HEK293 (cell line): Measurements from ENCODE around the gene INSM1.

Experiments used
- CTCF ChIA-PET: fragments of 350-600 bp; formaldehyde crosslinking; extraction: SDS; loops from one replicate; lab custom pipeline; 2021; ENCODE audit warnings: antibody characterized with exemption; lab: Yijun Ruan, JAX
- POLR2A ChIA-PET: fragments of 300-600 bp; formaldehyde crosslinking; extraction: SDS; loops from one replicate; lab custom pipeline; 2020; ENCODE audit warnings: antibody characterized with exemption, inconsistent platforms; lab: Yijun Ruan, JAX
- H3K27ac ChIP-seq: fragments of 200-500 bp; sonication (Bioruptor generic); 2 replicates; pipeline ENCODE4 v1.5.1; 2014; ENCODE audit warnings: low read depth, low read length, control low read depth, inconsistent platforms; ENCODE audit errors: extremely low read depth
- H3K36me3 ChIP-seq, 2 experiments: fragments of 200-500 bp in 1 of 2; sonication (Bioruptor generic) in 1 of 2; 1 replicate in 1 of 2; 2 replicates in 1 of 2; pipeline ENCODE4 v1.5.1; 2014 to 2017; ENCODE audit warnings: inconsistent platforms in 2 of 2, low read length in 2 of 2; ENCODE audit not compliant: control insufficient read depth in 2 of 2, insufficient read depth in 1 of 2
- H3K4me1 ChIP-seq: fragments of 200-500 bp; sonication (Bioruptor generic); 2 replicates; pipeline ENCODE4 v1.5.1; 2014; ENCODE audit warnings: mild to moderate bottlenecking, low read length, inconsistent platforms; ENCODE audit not compliant: control insufficient read depth, insufficient read depth
- H3K4me3 ChIP-seq: 2 replicates; pipeline ENCODE4 v1.5.1; 2011; ENCODE audit warnings: low read depth, mild to moderate bottlenecking, control low read depth, low read length, moderate library complexity
- H3K9me3 ChIP-seq: fragments of 200-500 bp; sonication (Bioruptor generic); 2 replicates; pipeline ENCODE4 v1.5.1; 2014; ENCODE audit warnings: low read depth, low read length, inconsistent platforms; ENCODE audit not compliant: control insufficient read depth, insufficient read depth
- MZF1 ChIP-seq: fragments of 450-650 bp; formaldehyde crosslinking; IDR thresholded peaks from 2 replicates; pipeline ENCODE4 v1.5.1; 2017; ENCODE audit warnings: missing biosample characterization, missing genetic modification characterization, borderline replicate concordance
- OSR2 ChIP-seq: fragments of 450-650 bp; formaldehyde crosslinking; IDR thresholded peaks from 2 replicates; pipeline ENCODE4 v1.5.1; 2016; ENCODE audit warnings: missing biosample characterization, missing genetic modification characterization
- OVOL3 ChIP-seq: fragments of 450-650 bp; formaldehyde crosslinking; IDR thresholded peaks from 2 replicates; pipeline ENCODE4 v1.5.1; 2016; ENCODE audit warnings: missing biosample characterization, missing genetic modification characterization
- SCRT1 ChIP-seq: fragments of 450-650 bp; formaldehyde crosslinking; IDR thresholded peaks from 2 replicates; pipeline ENCODE4 v1.5.1; 2016; ENCODE audit warnings: missing biosample characterization, missing genetic modification characterization, borderline replicate concordance
- TCF7L2 ChIP-seq: IDR thresholded peaks from 2 replicates; pipeline ENCODE4 v1.6.1; 2011; ENCODE audit warnings: low read depth, mild to moderate bottlenecking, inconsistent platforms, low read length, moderate library complexity, borderline replicate concordance
- YY2 ChIP-seq: fragments of 450-650 bp; formaldehyde crosslinking; IDR thresholded peaks from 2 replicates; pipeline ENCODE4 v1.5.1; 2016; ENCODE audit warnings: missing biosample characterization, missing genetic modification characterization
- ZNF146 ChIP-seq: fragments of 450-650 bp; formaldehyde crosslinking; IDR thresholded peaks from 2 replicates; pipeline ENCODE4 v1.5.1; 2016; ENCODE audit warnings: missing biosample characterization, missing genetic modification characterization
- ZNF169 ChIP-seq: fragments of 450-650 bp; formaldehyde crosslinking; IDR thresholded peaks from 2 replicates; pipeline ENCODE4 v1.5.1; 2016; ENCODE audit warnings: missing biosample characterization, missing genetic modification characterization
- ZNF18 ChIP-seq: fragments of 450-650 bp; formaldehyde crosslinking; IDR thresholded peaks from 2 replicates; pipeline ENCODE4 v1.5.1; 2016; ENCODE audit warnings: missing biosample characterization, missing genetic modification characterization
- ZNF184 ChIP-seq: fragments of 450-650 bp; IDR thresholded peaks from 2 replicates; pipeline ENCODE4 v1.5.1; 2018; ENCODE audit warnings: missing biosample characterization, mild to moderate bottlenecking, missing genetic modification characterization
- ZNF2 ChIP-seq: fragments of 450-650 bp; formaldehyde crosslinking; IDR thresholded peaks from 2 replicates; pipeline ENCODE4 v1.5.1; 2016; ENCODE audit warnings: missing biosample characterization, missing genetic modification characterization
- ZNF266 ChIP-seq: fragments of 450-650 bp; formaldehyde crosslinking; IDR thresholded peaks from 2 replicates; pipeline ENCODE4 v1.5.1; 2016; ENCODE audit warnings: missing biosample characterization, missing genetic modification characterization, low read depth
- ZNF302 ChIP-seq: fragments of 450-650 bp; formaldehyde crosslinking; IDR thresholded peaks from 2 replicates; pipeline ENCODE4 v1.5.1; 2016; ENCODE audit warnings: missing biosample characterization, missing genetic modification characterization, low read depth
- ZNF341 ChIP-seq: fragments of 450-650 bp; formaldehyde crosslinking; IDR thresholded peaks from 2 replicates; pipeline ENCODE4; 2016; ENCODE audit warnings: low read depth, missing biosample characterization, missing genetic modification characterization
- ZNF350 ChIP-seq: fragments of 450-650 bp; formaldehyde crosslinking; IDR thresholded peaks from 2 replicates; pipeline ENCODE4 v1.5.0; 2017; ENCODE audit warnings: missing biosample characterization, mild to moderate bottlenecking, missing genetic modification characterization
- ZNF354C ChIP-seq: fragments of 450-650 bp; formaldehyde crosslinking; IDR thresholded peaks from 2 replicates; pipeline ENCODE4 v1.5.1; 2016; ENCODE audit warnings: missing biosample characterization, missing genetic modification characterization, low read depth, borderline replicate concordance
- ZNF555 ChIP-seq: fragments of 450-650 bp; formaldehyde crosslinking; conservative IDR thresholded peaks from 2 replicates; pipeline ENCODE4 v1.5.1; 2017; ENCODE audit warnings: missing biosample characterization, mild to moderate bottlenecking, missing genetic modification characterization, inconsistent platforms
- ZNF560 ChIP-seq: fragments of 450-650 bp; formaldehyde crosslinking; IDR thresholded peaks from 2 replicates; pipeline ENCODE4 v1.5.1; 2017; ENCODE audit warnings: missing biosample characterization, missing genetic modification characterization, borderline replicate concordance
- ZNF623 ChIP-seq: fragments of 450-650 bp; formaldehyde crosslinking; IDR thresholded peaks from 2 replicates; pipeline ENCODE4 v1.5.1; 2016; ENCODE audit warnings: missing biosample characterization, missing genetic modification characterization
- ZNF701 ChIP-seq: fragments of 450-650 bp; formaldehyde crosslinking; IDR thresholded peaks from 2 replicates; pipeline ENCODE4 v1.5.1; 2016; ENCODE audit warnings: missing biosample characterization, missing genetic modification characterization
- ZNF707 ChIP-seq: fragments of 450-650 bp; formaldehyde crosslinking; IDR thresholded peaks from 2 replicates; pipeline ENCODE4 v1.5.1; 2016; ENCODE audit warnings: missing biosample characterization, missing genetic modification characterization
- ZNF777 ChIP-seq: fragments of 450-650 bp; formaldehyde crosslinking; IDR thresholded peaks from 2 replicates; pipeline ENCODE4 v1.5.1; 2017; ENCODE audit warnings: missing biosample characterization, missing genetic modification characterization, borderline replicate concordance
- ZNF843 ChIP-seq: fragments of 450-650 bp; formaldehyde crosslinking; IDR thresholded peaks from 2 replicates; pipeline ENCODE4 v1.5.1; 2016; ENCODE audit warnings: missing biosample characterization, missing genetic modification characterization
- TF ChIP-seq, protein P1 (sequence below): fragments of 450-650 bp; formaldehyde crosslinking; IDR thresholded peaks from 2 replicates; pipeline ENCODE4 v1.5.1; 2017; ENCODE audit warnings: missing biosample characterization, missing genetic modification characterization
- TF ChIP-seq, protein P2 (sequence below): fragments of 450-650 bp; formaldehyde crosslinking; IDR thresholded peaks from 2 replicates; pipeline ENCODE4 v1.5.1; 2016; ENCODE audit warnings: missing biosample characterization, missing genetic modification characterization, borderline replicate concordance
- TF ChIP-seq, protein P3 (sequence below): fragments of 450-650 bp; formaldehyde crosslinking; IDR thresholded peaks from 2 replicates; pipeline ENCODE4 v1.5.1; 2016; ENCODE audit warnings: missing biosample characterization, missing genetic modification characterization

The INSM1 gene

DNA sequence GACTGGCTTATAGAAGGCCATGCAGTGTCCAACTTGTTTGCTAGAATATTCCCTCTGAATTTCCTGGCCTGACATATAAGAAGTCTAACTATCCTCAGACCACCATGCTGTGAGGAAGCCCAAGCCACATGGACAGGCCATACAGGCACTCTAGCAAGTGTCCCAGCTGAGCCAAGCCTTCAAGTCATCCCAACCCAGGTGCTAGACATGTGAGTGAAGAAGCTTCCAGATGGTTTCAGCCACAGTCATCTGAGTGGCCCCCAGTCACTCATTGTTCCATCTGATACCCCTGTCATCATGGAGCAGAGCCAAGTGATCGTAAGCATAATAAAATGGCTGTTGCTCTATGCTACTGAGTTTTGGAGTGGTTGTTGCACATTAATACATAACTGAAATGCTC, 46.0 kb upstream of the INSM1 start:
- Histone ChIP-seq H3K9me3 (no peaks in the 10 kb centered on the region), H3K36me3 (no peaks in the 10 kb centered on the region), H3K4me3 (no peak overlapping the region), H3K27ac (no peak overlapping the region), H3K4me1 (no peaks in the 10 kb centered on the region)
- POLR2A ChIA-PET: no interaction called here
- TF ChIP-seq ZNF843 (tag by site-specific recombination): no peak
- no peak for TF ChIP-seq ZNF555 (tag by site-specific recombination)
- TF ChIP-seq, protein P1, sequence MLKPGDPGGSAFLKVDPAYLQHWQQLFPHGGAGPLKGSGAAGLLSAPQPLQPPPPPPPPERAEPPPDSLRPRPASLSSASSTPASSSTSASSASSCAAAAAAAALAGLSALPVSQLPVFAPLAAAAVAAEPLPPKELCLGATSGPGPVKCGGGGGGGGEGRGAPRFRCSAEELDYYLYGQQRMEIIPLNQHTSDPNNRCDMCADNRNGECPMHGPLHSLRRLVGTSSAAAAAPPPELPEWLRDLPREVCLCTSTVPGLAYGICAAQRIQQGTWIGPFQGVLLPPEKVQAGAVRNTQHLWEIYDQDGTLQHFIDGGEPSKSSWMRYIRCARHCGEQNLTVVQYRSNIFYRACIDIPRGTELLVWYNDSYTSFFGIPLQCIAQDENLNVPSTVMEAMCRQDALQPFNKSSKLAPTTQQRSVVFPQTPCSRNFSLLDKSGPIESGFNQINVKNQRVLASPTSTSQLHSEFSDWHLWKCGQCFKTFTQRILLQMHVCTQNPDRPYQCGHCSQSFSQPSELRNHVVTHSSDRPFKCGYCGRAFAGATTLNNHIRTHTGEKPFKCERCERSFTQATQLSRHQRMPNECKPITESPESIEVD: no peak
- no peak for TF ChIP-seq ZNF341
- TF ChIP-seq ZNF707: no peak
- no peak for TF ChIP-seq MZF1 (tag by site-specific recombination)
- no peak for TF ChIP-seq ZNF560 (tag by site-specific recombination)
- TF ChIP-seq ZNF302 (tag by site-specific recombination): no peak
- TF ChIP-seq, protein P2, sequence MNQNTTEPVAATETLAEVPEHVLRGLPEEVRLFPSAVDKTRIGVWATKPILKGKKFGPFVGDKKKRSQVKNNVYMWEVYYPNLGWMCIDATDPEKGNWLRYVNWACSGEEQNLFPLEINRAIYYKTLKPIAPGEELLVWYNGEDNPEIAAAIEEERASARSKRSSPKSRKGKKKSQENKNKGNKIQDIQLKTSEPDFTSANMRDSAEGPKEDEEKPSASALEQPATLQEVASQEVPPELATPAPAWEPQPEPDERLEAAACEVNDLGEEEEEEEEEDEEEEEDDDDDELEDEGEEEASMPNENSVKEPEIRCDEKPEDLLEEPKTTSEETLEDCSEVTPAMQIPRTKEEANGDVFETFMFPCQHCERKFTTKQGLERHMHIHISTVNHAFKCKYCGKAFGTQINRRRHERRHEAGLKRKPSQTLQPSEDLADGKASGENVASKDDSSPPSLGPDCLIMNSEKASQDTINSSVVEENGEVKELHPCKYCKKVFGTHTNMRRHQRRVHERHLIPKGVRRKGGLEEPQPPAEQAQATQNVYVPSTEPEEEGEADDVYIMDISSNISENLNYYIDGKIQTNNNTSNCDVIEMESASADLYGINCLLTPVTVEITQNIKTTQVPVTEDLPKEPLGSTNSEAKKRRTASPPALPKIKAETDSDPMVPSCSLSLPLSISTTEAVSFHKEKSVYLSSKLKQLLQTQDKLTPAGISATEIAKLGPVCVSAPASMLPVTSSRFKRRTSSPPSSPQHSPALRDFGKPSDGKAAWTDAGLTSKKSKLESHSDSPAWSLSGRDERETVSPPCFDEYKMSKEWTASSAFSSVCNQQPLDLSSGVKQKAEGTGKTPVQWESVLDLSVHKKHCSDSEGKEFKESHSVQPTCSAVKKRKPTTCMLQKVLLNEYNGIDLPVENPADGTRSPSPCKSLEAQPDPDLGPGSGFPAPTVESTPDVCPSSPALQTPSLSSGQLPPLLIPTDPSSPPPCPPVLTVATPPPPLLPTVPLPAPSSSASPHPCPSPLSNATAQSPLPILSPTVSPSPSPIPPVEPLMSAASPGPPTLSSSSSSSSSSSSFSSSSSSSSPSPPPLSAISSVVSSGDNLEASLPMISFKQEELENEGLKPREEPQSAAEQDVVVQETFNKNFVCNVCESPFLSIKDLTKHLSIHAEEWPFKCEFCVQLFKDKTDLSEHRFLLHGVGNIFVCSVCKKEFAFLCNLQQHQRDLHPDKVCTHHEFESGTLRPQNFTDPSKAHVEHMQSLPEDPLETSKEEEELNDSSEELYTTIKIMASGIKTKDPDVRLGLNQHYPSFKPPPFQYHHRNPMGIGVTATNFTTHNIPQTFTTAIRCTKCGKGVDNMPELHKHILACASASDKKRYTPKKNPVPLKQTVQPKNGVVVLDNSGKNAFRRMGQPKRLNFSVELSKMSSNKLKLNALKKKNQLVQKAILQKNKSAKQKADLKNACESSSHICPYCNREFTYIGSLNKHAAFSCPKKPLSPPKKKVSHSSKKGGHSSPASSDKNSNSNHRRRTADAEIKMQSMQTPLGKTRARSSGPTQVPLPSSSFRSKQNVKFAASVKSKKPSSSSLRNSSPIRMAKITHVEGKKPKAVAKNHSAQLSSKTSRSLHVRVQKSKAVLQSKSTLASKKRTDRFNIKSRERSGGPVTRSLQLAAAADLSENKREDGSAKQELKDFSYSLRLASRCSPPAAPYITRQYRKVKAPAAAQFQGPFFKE (tag by site-specific recombination): no peak
- TF ChIP-seq ZNF2 (tag by site-specific recombination): no peak
- no peak for TF ChIP-seq OSR2 (tag by site-specific recombination)
- TF ChIP-seq, protein P3, sequence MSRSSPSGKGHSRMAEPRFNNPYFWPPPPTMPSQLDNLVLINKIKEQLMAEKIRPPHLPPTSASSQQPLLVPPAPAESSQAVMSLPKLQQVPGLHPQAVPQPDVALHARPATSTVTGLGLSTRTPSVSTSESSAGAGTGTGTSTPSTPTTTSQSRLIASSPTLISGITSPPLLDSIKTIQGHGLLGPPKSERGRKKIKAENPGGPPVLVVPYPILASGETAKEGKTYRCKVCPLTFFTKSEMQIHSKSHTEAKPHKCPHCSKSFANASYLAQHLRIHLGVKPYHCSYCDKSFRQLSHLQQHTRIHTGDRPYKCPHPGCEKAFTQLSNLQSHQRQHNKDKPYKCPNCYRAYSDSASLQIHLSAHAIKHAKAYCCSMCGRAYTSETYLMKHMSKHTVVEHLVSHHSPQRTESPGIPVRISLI (tag by site-specific recombination): no peak
- TF ChIP-seq ZNF266 (tag by site-specific recombination): no peak
- no peak for TF ChIP-seq OVOL3 (tag by site-specific recombination)
- TF ChIP-seq ZNF169 (tag by site-specific recombination): no peak
- no peak for TF ChIP-seq ZNF354C
- TF ChIP-seq ZNF350 (tag by site-specific recombination): no peak
- CTCF ChIA-PET: no interaction called here

- Histone ChIP-seq H3K4me3 (no peak overlapping the region), H3K9me3 (no peaks in the 10 kb centered on the region), H3K27ac (no peak overlapping the region), H3K36me3 (no peaks in the 10 kb centered on the region), H3K4me1 (no peaks in the 10 kb centered on the region)
- ChIA-PET POLR2A (no interaction called here), CTCF (no interaction called here)
- no peak for TF ChIP-seq SCRT1 (tag by site-specific recombination)
- no peak for TF ChIP-seq ZNF18
- TF ChIP-seq ZNF701 (tag by site-specific recombination): no peak
- no peak for TF ChIP-seq TCF7L2
- no peak for TF ChIP-seq YY2
- no peak for TF ChIP-seq ZNF146
- no peak for TF ChIP-seq ZNF623 (tag by site-specific recombination)
- no peak for TF ChIP-seq ZNF777 (tag by site-specific recombination)
- TF ChIP-seq ZNF184 (tag by site-specific recombination): no peak
Measured at GRCh38 chr20:20322912-20323311, 45.0 kb upstream of the INSM1 start.
